Stimulated activated CD4-positive, alpha-beta T cell treated with anti-CD3 and anti-CD28 coated beads, Interleukin-4, amount 100 ng/mL, for 48 hours (primary cell): ENCODE measurements around the gene HOXC10.

Source experiments
- DNase-seq, 2 donors: peaks; one replicate each; pipeline ENCODE4 v3.0.0-alpha.2; 2020; ENCODE audit warnings: low read depth in 2 of 2

Gene HOXC10

GRCh38 chr12:53950789-53951576 is 34.0 kb upstream of the HOXC10 start:
- DNase-seq, result no peak

GRCh38 chr12:53951577-53952334 is 33.2 kb upstream of the HOXC10 start:
- DNase-seq, result no peak

- DNase-seq, result no peak
Measured at GRCh38 chr12:53952335-53952694, 32.6 kb upstream of the HOXC10 start.

- DNase-seq, result no peak
Measured at GRCh38 chr12:53952871-53953734, 31.8 kb upstream of the HOXC10 start.

GRCh38 chr12:53953831-53954693 is 30.9 kb upstream of the HOXC10 start:
- no peak for DNase-seq

GRCh38 chr12:53954694-53955035 is 30.3 kb upstream of the HOXC10 start, which contains the start of gene HOXC12:
Gene HOXC12 (plus strand): TSS chr12:53954903. CDS start chr12:53954930, 27 bp downstream.
- DNase-seq, result no peak

GRCh38 chr12:53955036-53955775 is 29.7 kb upstream of the HOXC10 start:
- DNase-seq, result no peak

GRCh38 chr12:53955776-53956250 is 29.1 kb upstream of the HOXC10 start:
- DNase-seq, result no peak

- no peak for DNase-seq
Measured at GRCh38 chr12:53956251-53956887, 28.6 kb upstream of the HOXC10 start.

GRCh38 chr12:53956914-53957536 is 27.9 kb upstream of the HOXC10 start:
- DNase-seq, result no peak

- no peak for DNase-seq
Measured at GRCh38 chr12:53958128-53958527, 26.8 kb upstream of the HOXC10 start.

- DNase-seq, result no peak
Measured at GRCh38 chr12:53959314-53959713, 25.6 kb upstream of the HOXC10 start.

- no peak for DNase-seq
Measured at GRCh38 chr12:53960187-53961024, 24.5 kb upstream of the HOXC10 start.

GRCh38 chr12:53961025-53961761 is 23.8 kb upstream of the HOXC10 start:
- no peak for DNase-seq

GRCh38 chr12:53963005-53963404 is 21.9 kb upstream of the HOXC10 start:
- no peak for DNase-seq

- no peak for DNase-seq
Measured at GRCh38 chr12:53963434-53964314, 21.3 kb upstream of the HOXC10 start.

GRCh38 chr12:53964315-53964713 is 20.6 kb upstream of the HOXC10 start:
- DNase-seq, result no peak
